Stimulated activated naive CD8-positive, alpha-beta T cell treated with anti-CD3 and anti-CD28 coated beads, Interleukin-15, amount 100 ng/mL, for 72 hours (primary cell): Measurements from ENCODE around the gene PDIA5.

Experiments used
- ATAC-seq: fragments of 150-1000 bp; cut with Tn5 transposase; 2 replicates; pipeline ENCODE4 v1.10.0; 2021; ENCODE audit warnings: mild to moderate bottlenecking, moderate library complexity
- DNase-seq, 2 donors: peaks; one replicate each; pipeline ENCODE4 v3.0.0; 2021 to 2022
- H3K27ac Mint-ChIP-seq, 2 donors: one replicate each; pipeline ENCODE4 v1.8.0; 2022; ENCODE audit warnings: mild to moderate bottlenecking in 2 of 2, mixed read lengths in 2 of 2, moderate library complexity in 2 of 2
- H3K27me3 Mint-ChIP-seq: one replicate; pipeline ENCODE4 v1.8.0; 2022; ENCODE audit warnings: mixed read lengths
- H3K4me1 Mint-ChIP-seq: one replicate; pipeline ENCODE4 v1.8.0; 2022; ENCODE audit warnings: mild to moderate bottlenecking, mixed read lengths
- H3K4me3 Mint-ChIP-seq, 2 donors: one replicate each; pipeline ENCODE4 v1.8.0; 2022; ENCODE audit warnings: mild to moderate bottlenecking in 2 of 2, mixed read lengths in 2 of 2, moderate library complexity in 1 of 2
- H3K9me3 Mint-ChIP-seq, 2 donors: one replicate each; pipeline ENCODE4 v1.8.0; 2022; ENCODE audit warnings: mixed read lengths in 2 of 2

Gene PDIA5

GRCh38 chr3:123066896-123067688 lies at the start of gene PDIA5:
Gene PDIA5 (plus strand): TSS chr3:123067025. CDS start chr3:123067165, 140 bp downstream.
- Mint-ChIP-seq H3K4me1 (peaks cover 54% of the 10 kb centered on the region), H3K9me3 (no peaks in the 10 kb centered on the region), H3K4me3 (peak within 1 kb of the TSS; percentile 81 to 92), H3K27me3 (no peaks in the 10 kb centered on the region), H3K27ac (peak within 1 kb of the TSS; percentile 63 to 79)
- ATAC-seq, result peak; percentile 79
- peak; percentile 50 to 65 for DNase-seq

GRCh38 chr3:123018683-123019082 lies 48.1 kb upstream of the PDIA5 start:
- no peak for ATAC-seq

GRCh38 chr3:123019161-123019560 lies 47.7 kb upstream of the PDIA5 start:
- DNase-seq, result no peak
- Mint-ChIP-seq H3K9me3 (no peaks in the 10 kb centered on the region), H3K27me3 (peaks cover 70% of the 10 kb centered on the region), H3K4me1 (no peaks in the 10 kb centered on the region), H3K4me3 (no peak overlapping the region), H3K27ac (no peak overlapping the region)
- ATAC-seq, result no peak

More at GRCh38 chr3:123018683-123019082, 48.1 kb upstream of the PDIA5 start:
- H3K27me3 Mint-ChIP-seq, result peaks cover 70% of the 10 kb centered on the region
- H3K27ac Mint-ChIP-seq, result no peak overlapping the region
- H3K4me3 Mint-ChIP-seq, result no peak overlapping the region
- DNase-seq, result no peak
- no peaks in the 10 kb centered on the region for H3K9me3 Mint-ChIP-seq
- no peaks in the 10 kb centered on the region for H3K4me1 Mint-ChIP-seq

GRCh38 chr3:123019591-123019990 lies 47.2 kb upstream of the PDIA5 start:
- Mint-ChIP-seq H3K9me3 (no peaks in the 10 kb centered on the region), H3K27ac (no peak overlapping the region), H3K27me3 (peaks cover 72% of the 10 kb centered on the region), H3K4me3 (no peak overlapping the region), H3K4me1 (no peaks in the 10 kb centered on the region)
- DNase-seq (no peak), ATAC-seq (no peak)

GRCh38 chr3:123020709-123021108 lies 46.1 kb upstream of the PDIA5 start:
- Mint-ChIP-seq H3K4me1 (peaks cover under 1% of the 10 kb centered on the region), H3K27ac (no peak overlapping the region), H3K9me3 (no peaks in the 10 kb centered on the region), H3K4me3 (no peak overlapping the region), H3K27me3 (peaks cover 74% of the 10 kb centered on the region)
- DNase-seq (no peak), ATAC-seq (no peak)

GRCh38 chr3:123021388-123021787 lies 45.4 kb upstream of the PDIA5 start:
- peak overlapping the region in 1 of 2 donors; percentile 54 for H3K27ac Mint-ChIP-seq
- H3K4me1 Mint-ChIP-seq, result peaks cover 8% of the 10 kb centered on the region
- no peak for ATAC-seq
- peaks cover 80% of the 10 kb centered on the region for H3K27me3 Mint-ChIP-seq
- no peaks in the 10 kb centered on the region for H3K9me3 Mint-ChIP-seq
- no peak overlapping the region for H3K4me3 Mint-ChIP-seq
- DNase-seq, result no peak

GRCh38 chr3:123021996-123022510 lies 44.8 kb upstream of the PDIA5 start:
- no peak overlapping the region for H3K4me3 Mint-ChIP-seq
- H3K9me3 Mint-ChIP-seq, result no peaks in the 10 kb centered on the region
- no peak overlapping the region for H3K27ac Mint-ChIP-seq
- DNase-seq (no peak), ATAC-seq (no peak)
- peaks cover 86% of the 10 kb centered on the region for H3K27me3 Mint-ChIP-seq
- peaks cover 14% of the 10 kb centered on the region for H3K4me1 Mint-ChIP-seq

- Mint-ChIP-seq H3K4me1 (peaks cover 24% of the 10 kb centered on the region), H3K27ac (no peak overlapping the region), H3K9me3 (no peaks in the 10 kb centered on the region), H3K4me3 (no peak overlapping the region), H3K27me3 (peaks cover 92% of the 10 kb centered on the region)
- DNase-seq (no peak), ATAC-seq (no peak)
These were observed 42.8 kb upstream of the PDIA5 start for GRCh38 chr3:123024056-123024455.

- H3K4me3 Mint-ChIP-seq, result peak overlapping the region; percentile 65 to 76
- H3K9me3 Mint-ChIP-seq, result no peaks in the 10 kb centered on the region
- H3K4me1 Mint-ChIP-seq, result peaks cover 24% of the 10 kb centered on the region
- peak overlapping the region in 1 of 2 donors; percentile 37 for H3K27ac Mint-ChIP-seq
- no peak for DNase-seq
- ATAC-seq, result no peak
- H3K27me3 Mint-ChIP-seq, result peaks cover 87% of the 10 kb centered on the region
These were observed 40.9 kb upstream of the PDIA5 start for GRCh38 chr3:123025642-123026521.

GRCh38 chr3:123026565-123027291 lies 40.1 kb upstream of the PDIA5 start:
- ATAC-seq (peak; percentile 34), DNase-seq (peak; percentile 16 to 30)
- Mint-ChIP-seq H3K4me1 (peaks cover 24% of the 10 kb centered on the region), H3K4me3 (peak overlapping the region; percentile 69 to 76), H3K27me3 (peaks cover 79% of the 10 kb centered on the region), H3K9me3 (no peaks in the 10 kb centered on the region), H3K27ac (no peak overlapping the region)

GRCh38 chr3:123027292-123028232 lies 39.3 kb upstream of the PDIA5 start, which contains the start of gene SEMA5B:
Gene SEMA5B (minus strand): TSS chr3:123027763. CDS start chr3:122961263, 66,500 bp downstream.
- DNase-seq (peak; percentile 27 to 41), ATAC-seq (peak; percentile 57)
- no peaks in the 10 kb centered on the region for H3K9me3 Mint-ChIP-seq
- peak within 1 kb of the TSS in 1 of 2 donors; percentile 3 for H3K27ac Mint-ChIP-seq
- H3K4me1 Mint-ChIP-seq, result peaks cover 24% of the 10 kb centered on the region
- H3K4me3 Mint-ChIP-seq, result peak within 1 kb of the TSS; percentile 69 to 76
- peaks cover 70% of the 10 kb centered on the region for H3K27me3 Mint-ChIP-seq

GRCh38 chr3:123028233-123028828 lies 38.5 kb upstream of the PDIA5 start:
- H3K27me3 Mint-ChIP-seq, result peaks cover 63% of the 10 kb centered on the region
- peak; percentile 47 for ATAC-seq
- H3K9me3 Mint-ChIP-seq, result no peaks in the 10 kb centered on the region
- DNase-seq, result peak; percentile 28 to 35
- peaks cover 24% of the 10 kb centered on the region for H3K4me1 Mint-ChIP-seq
- H3K4me3 Mint-ChIP-seq, result peak overlapping the region; percentile 51 to 62
- peak overlapping the region in 1 of 2 donors; percentile 3 for H3K27ac Mint-ChIP-seq

- Mint-ChIP-seq H3K27me3 (peaks cover 55% of the 10 kb centered on the region), H3K27ac (no peak overlapping the region), H3K9me3 (no peaks in the 10 kb centered on the region), H3K4me3 (no peak overlapping the region), H3K4me1 (peaks cover 20% of the 10 kb centered on the region)
- ATAC-seq (no peak), DNase-seq (no peak)
These were observed 35.8 kb upstream of the PDIA5 start for GRCh38 chr3:123031051-123031450.

- Mint-ChIP-seq H3K9me3 (no peaks in the 10 kb centered on the region), H3K27me3 (peaks cover 53% of the 10 kb centered on the region), H3K27ac (no peak overlapping the region), H3K4me3 (no peak overlapping the region), H3K4me1 (peaks cover 10% of the 10 kb centered on the region)
- ATAC-seq, result no peak
- no peak for DNase-seq
These were observed 34.8 kb upstream of the PDIA5 start for GRCh38 chr3:123032057-123032456.
